Measurements from ENCODE around the gene WFIKKN1. TPM values are rescaled to one million over a fixed set of nuclear protein-coding genes. Genes with fewer than 3 reads are reported as not detected.

WFIKKN1 gene
- total and polyA plus RNA-seq, 2 of the 13 experiments (the other 11 are each of a cell fraction or from before 2014, with no cell fraction given) = 1.7 to 4.9 TPM

DNA sequence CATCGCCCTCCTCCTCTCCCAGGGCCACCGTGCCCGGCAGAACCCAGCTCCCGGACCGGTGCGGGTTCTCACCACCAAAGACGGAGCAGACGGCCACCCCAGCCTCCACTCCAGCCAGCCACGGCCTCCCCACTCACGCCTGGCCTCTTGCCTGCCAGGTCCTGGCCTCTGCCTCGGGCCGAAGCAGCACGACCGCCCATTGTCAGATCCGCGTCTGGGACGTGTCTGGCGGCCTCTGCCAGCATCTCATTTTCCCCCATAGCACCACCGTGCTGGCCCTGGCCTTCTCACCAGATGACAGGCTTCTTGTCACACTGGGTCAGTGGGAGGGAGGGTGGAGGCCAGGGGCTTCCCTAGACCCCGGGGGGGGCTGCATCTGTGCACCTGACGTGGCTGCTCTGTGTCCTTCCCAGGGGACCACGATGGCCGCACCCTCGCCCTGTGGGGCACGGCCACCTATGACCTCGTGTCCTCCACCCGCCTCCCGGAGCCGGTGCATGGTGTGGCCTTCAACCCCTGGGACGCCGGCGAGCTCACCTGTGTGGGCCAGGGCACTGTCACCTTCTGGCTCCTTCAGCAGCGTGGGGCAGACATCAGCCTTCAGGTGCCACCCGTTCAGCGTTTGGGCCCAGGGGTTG, 30.5 kb downstream of the WFIKKN1 start:
- no peak for DNase-seq (ENCODE audit: low spot score)
- Histone ChIP-seq H3K4me3 (replicated peaks in 1 of 3; ENCODE audit: insufficient read depth in 1 of 3, low read depth in 2 of 3, low read length in 3 of 3) (no peak overlapping the region), H3K4me2 (ENCODE audit: low read depth, low read length) (no peak overlapping the region), H3K36me3 (replicated peaks in 1 of 2; ENCODE audit: control insufficient read depth in 1 of 2, insufficient read depth in 2 of 2, low read length in 2 of 2) (no peaks in the 10 kb centered on the region; a peak in 1 of 5 replicates), H3K9ac (ENCODE audit: insufficient read depth, low read depth, low read length) (no peak overlapping the region), H3K9me3 (ENCODE audit: low read length) (no peaks in the 10 kb centered on the region), H3K27me3 (ENCODE audit: control insufficient read depth in 1 of 2, insufficient read depth in 2 of 2, low read length in 2 of 2) (no peaks in the 10 kb centered on the region), H2AFZ (ENCODE audit: low read length) (no peak overlapping the region), H4K20me1 (ENCODE audit: insufficient read depth, low read length) (no peaks in the 10 kb centered on the region), H3K27ac (ENCODE audit: extremely low read length, insufficient read depth, low read length) (no peak overlapping the region), H3K79me2 (ENCODE audit: insufficient read depth, low read length) (no peaks in the 10 kb centered on the region), H3K4me1 (ENCODE audit: insufficient read depth, low read length) (no peaks in the 10 kb centered on the region)
- POLR2A ChIA-PET = no interaction called here
- WGBS (ENCODE audit: low lambda C conversion rate) = 98% methylated on average over 32 of the region's 35 CpGs
- TF ChIP-seq SIX4 (CRISPR knock-in tag; IDR thresholded peaks at IDR 0.05) (no peak), HMG20A (CRISPR knock-in tag; IDR thresholded peaks at IDR 0.05; ENCODE audit: borderline replicate concordance) (no peak), TOPORS (CRISPR knock-in tag; IDR thresholded peaks at IDR 0.05) (no peak), HHEX (CRISPR knock-in tag; IDR thresholded peaks at IDR 0.05) (no peak)
- TF ChIP-seq, protein P1, sequence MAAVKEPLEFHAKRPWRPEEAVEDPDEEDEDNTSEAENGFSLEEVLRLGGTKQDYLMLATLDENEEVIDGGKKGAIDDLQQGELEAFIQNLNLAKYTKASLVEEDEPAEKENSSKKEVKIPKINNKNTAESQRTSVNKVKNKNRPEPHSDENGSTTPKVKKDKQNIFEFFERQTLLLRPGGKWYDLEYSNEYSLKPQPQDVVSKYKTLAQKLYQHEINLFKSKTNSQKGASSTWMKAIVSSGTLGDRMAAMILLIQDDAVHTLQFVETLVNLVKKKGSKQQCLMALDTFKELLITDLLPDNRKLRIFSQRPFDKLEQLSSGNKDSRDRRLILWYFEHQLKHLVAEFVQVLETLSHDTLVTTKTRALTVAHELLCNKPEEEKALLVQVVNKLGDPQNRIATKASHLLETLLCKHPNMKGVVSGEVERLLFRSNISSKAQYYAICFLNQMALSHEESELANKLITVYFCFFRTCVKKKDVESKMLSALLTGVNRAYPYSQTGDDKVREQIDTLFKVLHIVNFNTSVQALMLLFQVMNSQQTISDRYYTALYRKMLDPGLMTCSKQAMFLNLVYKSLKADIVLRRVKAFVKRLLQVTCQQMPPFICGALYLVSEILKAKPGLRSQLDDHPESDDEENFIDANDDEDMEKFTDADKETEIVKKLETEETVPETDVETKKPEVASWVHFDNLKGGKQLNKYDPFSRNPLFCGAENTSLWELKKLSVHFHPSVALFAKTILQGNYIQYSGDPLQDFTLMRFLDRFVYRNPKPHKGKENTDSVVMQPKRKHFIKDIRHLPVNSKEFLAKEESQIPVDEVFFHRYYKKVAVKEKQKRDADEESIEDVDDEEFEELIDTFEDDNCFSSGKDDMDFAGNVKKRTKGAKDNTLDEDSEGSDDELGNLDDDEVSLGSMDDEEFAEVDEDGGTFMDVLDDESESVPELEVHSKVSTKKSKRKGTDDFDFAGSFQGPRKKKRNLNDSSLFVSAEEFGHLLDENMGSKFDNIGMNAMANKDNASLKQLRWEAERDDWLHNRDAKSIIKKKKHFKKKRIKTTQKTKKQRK (IDR thresholded peaks at IDR 0.05; ENCODE audit: low read length) = no peak
- no peak for ATAC-seq
- CTCF ChIA-PET (ENCODE audit: low intra/inter-chr PET ratio, low total read pairs) = no interaction called here
- no TSS peak for BruUV-seq (replicated peaks)
- intact Hi-C loops (cut with micrococcal nuclease; ENCODE audit: unreplicated experiment) = no loop called here
- no peak for FAIRE-seq
- in situ Hi-C loops (cut with HindIII; ENCODE audit: extremely low pct_ligation_motif_present, low pct_unique_long_range_greater_than_20kb) = no loop called here

DNA sequence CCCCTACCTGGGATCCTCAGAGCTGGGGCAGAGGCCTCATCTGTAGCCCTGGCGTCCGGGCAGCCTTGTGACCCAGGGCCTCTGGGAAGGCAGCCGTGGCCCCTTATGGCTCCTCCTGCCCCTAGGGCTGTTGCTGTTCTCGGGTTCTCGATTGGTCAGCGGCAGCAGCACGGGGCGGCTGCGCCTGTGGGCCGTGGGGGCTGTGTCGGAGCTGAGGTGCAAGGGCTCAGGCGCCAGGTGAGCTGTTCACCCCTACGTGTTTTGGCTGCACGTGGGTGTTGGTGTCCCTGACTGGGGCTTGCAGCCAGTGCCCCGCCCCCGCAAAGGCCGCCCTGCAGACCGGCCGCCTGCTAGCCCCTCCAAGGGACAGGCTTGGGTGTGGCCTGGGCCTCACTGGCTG, 31.3 kb downstream of the WFIKKN1 start:
- no peak overlapping the region for H3K9ac ChIP-seq (ENCODE audit: insufficient read depth, low read depth, low read length)
- H4K20me1 ChIP-seq (ENCODE audit: insufficient read depth, low read length) = no peaks in the 10 kb centered on the region
- no peak overlapping the region for H2AFZ ChIP-seq (ENCODE audit: low read length)
- peaks cover under 1% of the 10 kb centered on the region; the same call in 1 of the 2 replicates for H3K4me1 ChIP-seq (ENCODE audit: insufficient read depth, low read length)
- TF ChIP-seq ETV6 (CRISPR knock-in tag; conservative IDR thresholded peaks at IDR 0.05) = no peak
- no peak overlapping the region for H3K4me2 ChIP-seq (ENCODE audit: low read depth, low read length)
- H3K27me3 ChIP-seq (ENCODE audit: control insufficient read depth in 1 of 2, insufficient read depth in 2 of 2, low read length in 2 of 2) = no peaks in the 10 kb centered on the region
- ChIA-PET POLR2A (no interaction called here), CTCF (ENCODE audit: low intra/inter-chr PET ratio, low total read pairs) (no interaction called here)
- no peak overlapping the region for H3K4me3 ChIP-seq (replicated peaks in 1 of 3; ENCODE audit: insufficient read depth in 1 of 3, low read depth in 2 of 3, low read length in 3 of 3)
- H3K9me3 ChIP-seq (ENCODE audit: low read length) = no peaks in the 10 kb centered on the region
- in situ Hi-C loops (cut with HindIII; ENCODE audit: extremely low pct_ligation_motif_present, low pct_unique_long_range_greater_than_20kb) = no loop called here
- no peak overlapping the region for H3K27ac ChIP-seq (ENCODE audit: extremely low read length, insufficient read depth, low read length)
- BruUV-seq (replicated peaks) = no TSS peak
- no peaks in the 10 kb centered on the region for H3K79me2 ChIP-seq (ENCODE audit: insufficient read depth, low read length)
- no peaks in the 10 kb centered on the region; a peak in 1 of 5 replicates for H3K36me3 ChIP-seq (replicated peaks in 1 of 2; ENCODE audit: control insufficient read depth in 1 of 2, insufficient read depth in 2 of 2, low read length in 2 of 2)
- WGBS (ENCODE audit: low lambda C conversion rate) = no CpG with 5 or more reads among the region's 19 CpGs
- DNase-seq (ENCODE audit: low spot score) (no peak), ATAC-seq (no peak), FAIRE-seq (no peak)
- intact Hi-C loops (cut with micrococcal nuclease; ENCODE audit: unreplicated experiment) = no loop called here
